CD4-positive, alpha-beta memory T cell (primary cell): ENCODE measurements around the gene POLR2M. TPM values are rescaled to one million over a fixed set of nuclear protein-coding genes. Genes with fewer than 3 reads are reported as not detected.
A peak's percentile ranks its signal among the peaks of the same experiment; 100 is the strongest.

Experiments
- CTCF ChIA-PET: fragments of 350-600 bp; sonication (Branson Sonifier 250); formaldehyde crosslinking; loops from one replicate; lab custom pipeline; 2021; ENCODE audit warnings: inconsistent platforms; ENCODE audit not compliant: partially characterized antibody; lab: Charles Lee
- POLR2A ChIA-PET: fragments of 350-600 bp; sonication (Branson Sonifier 250); formaldehyde crosslinking; loops from one replicate; lab custom pipeline; 2021; ENCODE audit not compliant: partially characterized antibody; lab: Charles Lee
- DNase-seq, 5 donors: peaks; one replicate each; pipeline versions ENCODE4 v3.0.0 to v3.0.0-alpha.2; 2020 to 2022; ENCODE audit warnings: mixed read lengths in 1 of 5
- H3K27ac ChIP-seq: one replicate; pipeline ENCODE4 v1.7.0; 2013; ENCODE audit warnings: low read depth, low read length
- H3K27me3 ChIP-seq: 2 replicates; pipeline ENCODE4 v1.7.0; 2013; ENCODE audit warnings: mild to moderate bottlenecking, low read length, moderate library complexity; ENCODE audit not compliant: insufficient read depth
- H3K36me3 ChIP-seq: 2 replicates; pipeline ENCODE4 v1.7.0; 2013; ENCODE audit warnings: mild to moderate bottlenecking, low read length, moderate library complexity; ENCODE audit not compliant: insufficient read depth
- H3K4me1 ChIP-seq: 2 replicates; pipeline ENCODE4 v1.7.0; 2013; ENCODE audit warnings: mild to moderate bottlenecking, low read length, moderate library complexity; ENCODE audit not compliant: insufficient read depth
- H3K4me3 ChIP-seq, 2 donors: one replicate each; pipeline ENCODE4 v1.7.0; 2013; ENCODE audit warnings: low read length in 2 of 2, mild to moderate bottlenecking in 1 of 2
- H3K9me3 ChIP-seq, 2 donors: one replicate each; pipeline ENCODE4 v1.7.0; 2013; ENCODE audit warnings: low read length in 2 of 2, control low read depth in 1 of 2; ENCODE audit not compliant: control insufficient read depth in 1 of 2
- H3K27ac Mint-ChIP-seq, 7 donors: one replicate each; pipeline ENCODE4 v1.8.0; 2020 to 2021; ENCODE audit warnings: mixed read lengths in 7 of 7, mild to moderate bottlenecking in 6 of 7, inconsistent platforms in 3 of 7, moderate library complexity in 3 of 7
- H3K27me3 Mint-ChIP-seq, 2 donors: one replicate each; pipeline ENCODE4 v1.8.0; 2020 to 2021; ENCODE audit warnings: mixed read lengths in 2 of 2
- H3K36me3 Mint-ChIP-seq, 2 donors: one replicate each; pipeline ENCODE4 v1.8.0; 2020 to 2021; ENCODE audit warnings: mixed read lengths in 2 of 2, inconsistent platforms in 1 of 2, mild to moderate bottlenecking in 1 of 2
- H3K4me1 Mint-ChIP-seq, 4 donors: one replicate each; pipeline ENCODE4 v1.8.0; 2020 to 2021; ENCODE audit warnings: mixed read lengths in 4 of 4, mild to moderate bottlenecking in 1 of 4
- H3K4me3 Mint-ChIP-seq, 8 donors: one replicate each; pipeline ENCODE4 v1.8.0; 2020 to 2021; ENCODE audit warnings: mixed read lengths in 8 of 8, mild to moderate bottlenecking in 7 of 8, moderate library complexity in 6 of 8, inconsistent platforms in 3 of 8
- H3K9me3 Mint-ChIP-seq, 8 donors: one replicate each; pipeline ENCODE4 v1.8.0; 2020 to 2021; ENCODE audit warnings: mixed read lengths in 8 of 8, mild to moderate bottlenecking in 5 of 8, inconsistent platforms in 3 of 8, moderate library complexity in 1 of 8
- intact Hi-C: fragments of 100-400 bp; cut with micrococcal nuclease; formaldehyde crosslinking; loops from one replicate; pipeline ENCODE4 v1.15.1; 2023
- polyA plus RNA-seq, 2 donors: library from polyadenylated mRNA; unstranded; fragments of 300-500 nt; fragmentation: Illumina TruSeq; gene quantifications; one replicate each; pipeline ENCODE4 v1.2.3, GENCODE V29; 2021
- total RNA-seq, 2 experiments: library from RNA; stranded (reverse); gene quantifications; one replicate each; pipeline ENCODE4 v1.2.3, GENCODE V29; 2021

The POLR2M gene
- 10 to 100 TPM; 86.5 to 97.3 TPM for total RNA-seq
- polyA plus RNA-seq = 10 to 100 TPM; 49.8 to 69.5 TPM

- no peaks in the 10 kb centered on the region for H3K27me3 Mint-ChIP-seq
- peak within 1 kb of the TSS; percentile 87 to 93 (median 90) for H3K4me3 Mint-ChIP-seq
- Histone ChIP-seq H3K9me3 (no peaks in the 10 kb centered on the region), H3K27ac (peak within 1 kb of the TSS; percentile 84), H3K4me3 (peak within 1 kb of the TSS; percentile 77 to 94), H3K36me3 (peaks cover 19% of the 10 kb centered on the region), H3K4me1 (peaks cover 65% of the 10 kb centered on the region), H3K27me3 (no peaks in the 10 kb centered on the region)
- peaks cover 22 to 37% of the 10 kb centered on the region in 2 donors for H3K36me3 Mint-ChIP-seq
- H3K9me3 Mint-ChIP-seq = no peaks in the 10 kb centered on the region
- H3K4me1 Mint-ChIP-seq = peaks cover 51 to 88% (median 75%) of the 10 kb centered on the region in 4 donors
- H3K27ac Mint-ChIP-seq = peak within 1 kb of the TSS; percentile 84 to 98 (median 97)
- intact Hi-C loops = loop anchor here (2.0 to 5.0 kb wide), 2 partner anchors 146 to 974 kb away; partner anchors contain the start of gene ZNF280D
- ChIA-PET POLR2A (interaction anchor here (0.9 to 2.5 kb wide), 14 partner anchors 12 to 1983 kb away, joined by 3 to 12 read pairs (median 4); partner anchors contain the start of genes BNIP2, MINDY2, MYZAP and TCF12), CTCF (interaction anchor here (0.7 to 3.5 kb wide), 5 partner anchors 26 to 154 kb away, joined by 3 to 23 read pairs (median 3); no protein-coding TSS in a partner anchor)
- DNase-seq = peak; percentile 90 to 97 (median 93)
Measured at GRCh38 chr15:57706405-57707209, at the start of gene POLR2M. Gene POLR2M, plus strand, starts transcription at chr15:57706714. Its CDS starts 129 bp downstream, at chr15:57706843.

GRCh38 chr15:57657619-57658018 lies 48.9 kb upstream of the POLR2M start:
- H3K27me3 Mint-ChIP-seq = peaks cover 0 to 2% of the 10 kb centered on the region in 2 donors
- no peak overlapping the region for H3K27ac ChIP-seq
- no peaks in the 10 kb centered on the region for H3K36me3 Mint-ChIP-seq
- no peaks in the 10 kb centered on the region for H3K4me1 Mint-ChIP-seq
- no peaks in the 10 kb centered on the region for H3K36me3 ChIP-seq
- no peak for DNase-seq
- H3K27ac Mint-ChIP-seq = no peak overlapping the region
- H3K9me3 Mint-ChIP-seq = no peaks in the 10 kb centered on the region
- no peaks in the 10 kb centered on the region for H3K27me3 ChIP-seq
- ChIA-PET POLR2A (no interaction called here), CTCF (interaction anchor here (1.0 kb wide), 1 partner anchor 14 kb away, joined by 3 read pairs; no protein-coding TSS in a partner anchor)
- intact Hi-C loops = loop anchor here (5.0 kb wide), 1 partner anchor 95 kb away; no protein-coding TSS in a partner anchor
- H3K4me3 Mint-ChIP-seq = no peak overlapping the region
- no peaks in the 10 kb centered on the region for H3K9me3 ChIP-seq
- H3K4me1 ChIP-seq = no peaks in the 10 kb centered on the region
- no peak overlapping the region for H3K4me3 ChIP-seq

GRCh38 chr15:57662091-57662744 lies 44.3 kb upstream of the POLR2M start:
- intact Hi-C loops = no loop called here
- ChIA-PET POLR2A (no interaction called here), CTCF (interaction anchor here (1.0 kb wide), 1 partner anchor 101 kb away, joined by 3 read pairs; no protein-coding TSS in a partner anchor)
- Histone ChIP-seq H3K27ac (no peak overlapping the region), H3K4me3 (no peak overlapping the region), H3K36me3 (no peaks in the 10 kb centered on the region), H3K4me1 (no peaks in the 10 kb centered on the region), H3K9me3 (no peaks in the 10 kb centered on the region), H3K27me3 (no peaks in the 10 kb centered on the region)
- no peak for DNase-seq
- H3K4me1 Mint-ChIP-seq = no peaks in the 10 kb centered on the region
- H3K27ac Mint-ChIP-seq = no peak overlapping the region
- H3K36me3 Mint-ChIP-seq = no peaks in the 10 kb centered on the region
- H3K27me3 Mint-ChIP-seq = peaks cover 0 to 2% of the 10 kb centered on the region in 2 donors
- H3K4me3 Mint-ChIP-seq = no peak overlapping the region
- H3K9me3 Mint-ChIP-seq = no peaks in the 10 kb centered on the region

- Histone ChIP-seq H3K9me3 (no peaks in the 10 kb centered on the region), H3K4me3 (no peak overlapping the region), H3K27me3 (no peaks in the 10 kb centered on the region), H3K36me3 (no peaks in the 10 kb centered on the region), H3K27ac (no peak overlapping the region), H3K4me1 (no peaks in the 10 kb centered on the region)
- H3K9me3 Mint-ChIP-seq = no peaks in the 10 kb centered on the region
- H3K27ac Mint-ChIP-seq = no peak overlapping the region
- no peaks in the 10 kb centered on the region for H3K4me1 Mint-ChIP-seq
- peaks cover 0 to 2% of the 10 kb centered on the region in 2 donors for H3K27me3 Mint-ChIP-seq
- DNase-seq = no peak
- intact Hi-C loops = no loop called here
- H3K4me3 Mint-ChIP-seq = no peak overlapping the region
- no peaks in the 10 kb centered on the region for H3K36me3 Mint-ChIP-seq
- POLR2A ChIA-PET = no interaction called here
- CTCF ChIA-PET = no interaction called here
Measured at GRCh38 chr15:57662802-57663201, 43.7 kb upstream of the POLR2M start.

GRCh38 chr15:57663262-57663661 lies 43.3 kb upstream of the POLR2M start:
- Histone ChIP-seq H3K36me3 (no peaks in the 10 kb centered on the region), H3K27ac (no peak overlapping the region), H3K27me3 (no peaks in the 10 kb centered on the region), H3K9me3 (no peaks in the 10 kb centered on the region), H3K4me1 (no peaks in the 10 kb centered on the region), H3K4me3 (no peak overlapping the region)
- Mint-ChIP-seq H3K4me3 (no peak overlapping the region), H3K9me3 (no peaks in the 10 kb centered on the region), H3K27me3 (peaks cover 0 to 2% of the 10 kb centered on the region in 2 donors), H3K36me3 (no peaks in the 10 kb centered on the region), H3K27ac (no peak overlapping the region), H3K4me1 (no peaks in the 10 kb centered on the region)
- POLR2A ChIA-PET = no interaction called here
- intact Hi-C loops = no loop called here
- CTCF ChIA-PET = no interaction called here
- no peak for DNase-seq

GRCh38 chr15:57665194-57665593 lies 41.3 kb upstream of the POLR2M start:
- no peak overlapping the region for H3K4me3 ChIP-seq
- H3K4me3 Mint-ChIP-seq = no peak overlapping the region
- H3K27me3 ChIP-seq = no peaks in the 10 kb centered on the region
- CTCF ChIA-PET = interaction anchor here (2.3 to 2.4 kb wide), 2 partner anchors 9 to 195 kb away, joined by 7 to 14 read pairs; no protein-coding TSS in a partner anchor
- peaks cover 2% of the 10 kb centered on the region in 2 donors for H3K27me3 Mint-ChIP-seq
- H3K27ac Mint-ChIP-seq = no peak overlapping the region
- H3K9me3 Mint-ChIP-seq = no peaks in the 10 kb centered on the region
- no peaks in the 10 kb centered on the region for H3K4me1 Mint-ChIP-seq
- DNase-seq = no peak
- H3K9me3 ChIP-seq = no peaks in the 10 kb centered on the region
- intact Hi-C loops = no loop called here
- no peaks in the 10 kb centered on the region for H3K4me1 ChIP-seq
- POLR2A ChIA-PET = interaction anchor here (0.6 kb wide), 1 partner anchor 42 kb away, joined by 3 read pairs; no protein-coding TSS in a partner anchor
- no peaks in the 10 kb centered on the region for H3K36me3 ChIP-seq
- H3K27ac ChIP-seq = no peak overlapping the region
- H3K36me3 Mint-ChIP-seq = no peaks in the 10 kb centered on the region

GRCh38 chr15:57665939-57666338 lies 40.6 kb upstream of the POLR2M start:
- no peak overlapping the region for H3K27ac Mint-ChIP-seq
- no peaks in the 10 kb centered on the region for H3K4me1 ChIP-seq

More at GRCh38 chr15:57665939-57666338, 40.6 kb upstream of the POLR2M start:
- Mint-ChIP-seq H3K27me3 (peaks cover 2 to 3% of the 10 kb centered on the region in 2 donors), H3K9me3 (no peaks in the 10 kb centered on the region), H3K4me1 (no peaks in the 10 kb centered on the region), H3K4me3 (no peak overlapping the region), H3K36me3 (no peaks in the 10 kb centered on the region)
- Histone ChIP-seq H3K9me3 (no peaks in the 10 kb centered on the region), H3K36me3 (no peaks in the 10 kb centered on the region), H3K27ac (no peak overlapping the region), H3K4me3 (no peak overlapping the region), H3K27me3 (no peaks in the 10 kb centered on the region)
- intact Hi-C loops = no loop called here
- ChIA-PET POLR2A (no interaction called here), CTCF (interaction anchor here (2.3 to 2.4 kb wide), 2 partner anchors 10 to 195 kb away, joined by 7 to 14 read pairs; no protein-coding TSS in a partner anchor)
- no peak for DNase-seq
